ENCODE measurements around the gene SGPP1. TPM values are rescaled to one million over a fixed set of nuclear protein-coding genes. Genes with fewer than 3 reads are reported as not detected.

Gene SGPP1
- total RNA-seq, 1 experiment from 2014 or later = 17.7 TPM

- CTCF ChIA-PET = no interaction called here
- Histone ChIP-seq H3K4me3 (replicated peaks in 1 of 2; ENCODE audit: low read depth in 1 of 2, low read length in 2 of 2) (no peak overlapping the region), H3K9ac (ENCODE audit: low read length) (no peak overlapping the region), H3K4me2 (ENCODE audit: low read length) (peak overlapping the region; percentile 11; the same call in 1 of the 2 replicates), H3K9me3 (ENCODE audit: control insufficient read depth in 1 of 2, insufficient read depth in 1 of 2, low read depth in 1 of 2, low read length in 2 of 2) (no peaks in the 10 kb centered on the region), H4K20me1 (ENCODE audit: insufficient read depth) (no peaks in the 10 kb centered on the region; the same call in none of the 2 replicates), H3K9me2 (ENCODE audit: insufficient read depth) (no peaks in the 10 kb centered on the region), H3K79me2 (ENCODE audit: insufficient read depth, low read length) (peaks cover 3% of the 10 kb centered on the region; the same call in 1 of the 2 replicates), H3K4me1 (ENCODE audit: control insufficient read depth in 1 of 2, insufficient read depth in 2 of 2, low read length in 2 of 2) (peaks cover 0 to 7% of the 10 kb centered on the region in 2 experiments; a peak in 1 of 4 replicates), H3K36me3 (ENCODE audit: control insufficient read depth in 1 of 2, insufficient read depth in 2 of 2, low read length in 2 of 2) (peaks cover 0 to 6% of the 10 kb centered on the region in 2 experiments; a peak in 1 of 4 replicates), H2AFZ (ENCODE audit: low read depth, low read length, poor library complexity, severe bottlenecking) (no peak overlapping the region), H3K27ac (ENCODE audit: low read depth, low read length) (no peak overlapping the region), H3K27me3 (ENCODE audit: insufficient read depth, low read length) (no peaks in the 10 kb centered on the region)
- intact Hi-C loops (cut with micrococcal nuclease) = no loop called here
- no TSS peak for BruUV-seq (replicated peaks)
- RAD21 ChIA-PET (ENCODE audit: low non-redundant PET in 1 of 2, low total read pairs in 2 of 2, uncharacterized antibody in 2 of 2, unreplicated experiment in 2 of 2) = no interaction called here
- DNase-seq (ENCODE audit: low read depth, low spot score) (no peak), ATAC-seq (no peak)
- TF ChIP-seq POLR2AphosphoS5 (IDR thresholded peaks at IDR 0.05; ENCODE audit: low read depth, low read length) (no peak), ATF3 (IDR thresholded peaks at IDR 0.05) (no peak), ELF1 (IDR thresholded peaks at IDR 0.05; ENCODE audit: borderline replicate concordance, low read depth) (no peak), EZH2 (IDR thresholded peaks at IDR 0.05) (no peak), EGR1 (IDR thresholded peaks at IDR 0.05; ENCODE audit: low read depth) (no peak), REST (IDR thresholded peaks at IDR 0.05; ENCODE audit: low read depth) (no peak), SRF (IDR thresholded peaks at IDR 0.05; ENCODE audit: low read depth) (no peak), RAD21 (IDR thresholded peaks at IDR 0.05; ENCODE audit: low read depth) (no peak), ZNF274 (IDR thresholded peaks at IDR 0.05; ENCODE audit: low read depth, low read length) (no peak), POLR2A (IDR thresholded peaks at IDR 0.05; ENCODE audit: borderline replicate concordance, extremely low read depth, insufficient read depth, insufficient read length) (no peak), ZBTB33 (IDR thresholded peaks at IDR 0.05; ENCODE audit: extremely low read depth, insufficient replicate concordance, low read length) (no peak), YY1 (IDR thresholded peaks at IDR 0.05; ENCODE audit: extremely low read depth, insufficient replicate concordance, low read depth, low read length) (no peak)
- POLR2A ChIA-PET = no interaction called here
These were observed 40.9 kb downstream of the SGPP1 start for GRCh38 chr14:63686926-63687325.

Measured in HCT116 (cell line).